ENCODE measurements around the gene C12orf60.

The C12orf60 gene

DNA sequence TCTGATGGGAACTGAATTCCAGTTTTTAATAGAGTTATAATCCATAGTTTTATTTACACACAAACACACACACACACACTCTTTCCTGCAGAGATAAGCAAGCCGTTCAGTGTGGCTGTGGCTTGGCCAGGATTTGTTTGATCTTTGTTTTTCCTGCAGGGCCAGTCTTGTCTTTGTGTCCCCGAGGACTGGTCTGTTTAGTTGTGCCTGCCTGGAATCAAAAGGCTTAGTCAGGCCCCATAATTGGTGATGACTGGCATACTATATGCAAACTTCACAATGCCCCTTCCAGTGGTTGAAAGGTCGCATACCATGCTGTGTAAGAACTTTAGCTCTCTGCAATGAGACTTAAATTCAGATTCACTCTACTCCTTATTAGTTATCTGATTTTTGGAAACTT lies 26.2 kb upstream of the C12orf60 start:
- no peak for DNase-seq (ENCODE audit: low read depth)

DNA sequence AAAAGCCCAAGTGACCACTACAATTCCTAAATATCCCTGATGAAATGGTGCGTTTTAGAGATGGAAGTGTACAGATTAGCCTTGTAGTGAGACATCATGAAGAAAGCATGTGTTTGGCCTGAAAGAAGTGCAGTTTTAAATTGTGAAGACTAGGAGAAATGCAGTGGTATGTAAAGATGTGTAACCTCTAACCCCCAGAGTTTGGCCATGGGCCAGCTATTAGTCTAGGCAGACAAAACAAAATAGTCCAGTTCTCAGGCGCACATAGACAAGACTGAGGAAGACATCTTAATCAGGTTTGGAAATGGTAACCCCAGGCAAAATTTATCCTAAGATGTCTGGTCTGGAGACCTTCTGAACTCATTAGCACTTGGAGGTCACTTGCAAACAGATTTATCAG lies 23.6 kb upstream of the C12orf60 start:
- no peak for DNase-seq (ENCODE audit: low read depth)

DNA sequence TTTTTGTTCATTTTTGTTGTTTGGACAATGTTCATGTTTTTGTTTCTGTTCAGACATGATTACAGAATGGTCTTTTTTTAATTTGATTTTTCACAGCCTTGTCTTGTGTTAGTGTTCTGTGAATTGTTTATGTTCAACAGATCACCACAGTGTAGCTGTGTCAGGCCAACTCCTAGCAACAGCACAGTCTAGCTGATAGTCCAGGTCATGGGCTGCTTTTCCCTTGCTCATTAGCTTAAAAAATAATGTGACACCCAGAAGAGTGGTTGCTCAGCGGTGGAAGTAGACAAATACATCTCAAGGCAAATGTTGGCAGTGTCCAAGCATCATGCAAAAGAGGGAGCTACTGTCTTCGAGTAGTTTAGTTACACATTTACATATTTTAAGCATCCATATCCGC lies 22.6 kb upstream of the C12orf60 start:
- DNase-seq (ENCODE audit: low read depth): no peak

DNA sequence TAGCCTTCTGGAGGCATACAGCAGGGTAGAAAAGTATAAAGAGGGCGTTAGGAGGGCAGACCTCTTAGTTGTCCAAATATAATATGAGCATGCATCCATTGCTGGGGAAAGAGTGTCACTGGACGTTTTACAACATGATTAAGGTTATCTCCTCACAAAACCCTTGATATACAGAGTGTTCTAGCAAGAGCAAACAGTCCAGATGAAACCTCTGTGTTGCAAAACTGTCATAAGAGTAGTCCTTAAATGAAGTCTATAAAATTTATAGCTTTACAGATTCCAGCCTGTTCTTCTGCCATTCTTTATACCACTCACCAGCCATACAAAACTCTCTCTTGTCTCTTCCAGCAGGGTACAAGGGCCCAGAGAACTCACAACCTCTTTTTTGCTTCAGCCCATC lies 21.9 kb upstream of the C12orf60 start:
- DNase-seq (ENCODE audit: low read depth): no peak

DNA sequence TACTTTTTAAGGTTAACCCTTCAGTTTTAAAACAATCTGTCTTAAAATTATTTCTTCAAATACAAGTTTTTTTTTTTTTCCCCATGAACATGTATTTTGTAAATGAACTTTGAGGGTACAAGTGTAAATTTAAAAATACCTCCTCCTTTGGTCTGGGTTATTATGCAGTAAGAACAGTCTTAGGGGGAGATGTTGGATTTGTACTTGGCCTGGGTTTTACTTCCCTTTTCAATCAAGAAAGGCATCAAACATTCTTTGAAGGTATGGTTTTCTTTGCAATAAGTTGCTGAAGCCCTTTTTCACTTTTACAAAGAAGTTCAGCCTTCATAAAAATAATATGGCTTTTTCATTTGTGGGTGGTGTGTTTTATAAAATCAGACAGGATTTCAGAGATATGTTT lies 20.7 kb upstream of the C12orf60 start:
- DNase-seq (ENCODE audit: low read depth): no peak

DNA sequence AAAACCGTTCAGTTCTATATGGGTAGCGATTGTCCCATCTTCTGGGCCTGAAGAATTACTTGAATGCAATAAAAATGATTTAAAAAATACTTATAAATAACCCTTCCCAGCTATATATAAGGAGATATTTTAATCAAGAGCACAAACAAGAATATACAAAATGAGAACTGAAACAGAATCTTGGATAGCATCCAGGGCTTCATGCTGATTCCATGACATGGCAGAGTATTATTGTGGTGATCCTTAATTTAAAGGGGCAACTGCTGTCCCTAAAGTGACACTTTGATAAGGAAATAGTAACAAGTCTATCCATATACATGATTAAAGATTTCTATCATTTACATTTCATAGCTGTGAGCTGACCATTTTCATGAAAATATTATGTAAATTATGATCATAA lies 19.0 kb upstream of the C12orf60 start:
- DNase-seq (ENCODE audit: low read depth): no peak

DNA sequence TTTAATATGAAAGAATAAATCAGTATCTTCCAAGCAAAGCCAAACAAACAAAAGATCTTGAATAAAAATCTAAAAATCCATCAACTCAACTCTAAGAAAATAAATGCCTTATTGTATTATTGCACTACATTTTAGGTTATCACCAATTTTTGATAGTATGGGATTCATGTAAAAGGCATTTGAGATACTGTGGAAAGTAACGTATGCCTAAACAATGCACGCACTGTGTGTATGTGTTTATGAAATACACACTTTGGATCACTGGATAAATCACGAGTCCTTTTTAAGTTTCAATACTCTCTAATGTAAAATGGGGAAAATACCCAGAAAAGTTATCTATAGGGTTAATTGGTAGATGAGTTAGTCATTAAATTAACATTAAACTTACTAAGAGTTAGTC lies 17.9 kb upstream of the C12orf60 start:
- no peak for DNase-seq (ENCODE audit: low read depth)

DNA sequence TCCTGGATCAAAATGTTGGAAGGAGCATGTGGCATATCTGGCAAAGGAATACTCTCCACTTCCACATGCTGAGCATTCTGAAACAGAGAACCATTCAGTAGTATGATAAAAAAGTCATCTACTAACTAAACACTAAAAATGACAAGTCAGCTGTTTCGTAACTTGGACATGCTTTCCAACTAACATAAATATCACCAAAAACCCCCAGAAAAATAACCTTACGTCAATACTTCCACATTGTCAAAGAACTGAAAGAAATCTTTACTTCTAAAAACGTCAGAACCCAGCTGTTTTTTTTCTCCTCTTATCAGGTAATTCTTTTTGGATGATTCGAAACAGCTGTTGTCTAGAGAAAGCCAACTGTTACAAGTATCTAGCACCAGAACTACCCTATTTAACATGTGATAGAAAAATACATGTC lies 8.4 kb upstream of the C12orf60 start:
- no peak for DNase-seq (ENCODE audit: low read depth)

DNA sequence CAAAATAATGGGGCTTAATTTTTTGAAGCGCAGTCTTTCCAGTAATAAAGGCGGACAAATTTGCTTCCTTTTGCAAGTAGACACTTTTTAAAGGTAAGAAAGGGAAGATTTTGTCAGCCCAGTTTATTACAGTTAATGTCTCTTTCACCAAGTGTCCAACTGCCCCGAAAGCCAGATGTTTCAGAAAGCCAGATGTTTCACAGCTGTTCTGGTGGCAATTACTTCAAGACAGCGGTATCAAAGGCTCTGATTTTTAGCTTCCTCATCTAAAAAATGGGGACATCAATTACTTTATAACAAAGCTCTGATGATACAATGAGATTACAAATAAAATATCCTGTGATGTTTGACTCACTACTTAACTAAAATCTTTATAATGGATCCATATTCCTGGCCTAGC lies 1.2 kb upstream of the C12orf60 start:
- no peak for DNase-seq (ENCODE audit: low read depth)

DNA sequence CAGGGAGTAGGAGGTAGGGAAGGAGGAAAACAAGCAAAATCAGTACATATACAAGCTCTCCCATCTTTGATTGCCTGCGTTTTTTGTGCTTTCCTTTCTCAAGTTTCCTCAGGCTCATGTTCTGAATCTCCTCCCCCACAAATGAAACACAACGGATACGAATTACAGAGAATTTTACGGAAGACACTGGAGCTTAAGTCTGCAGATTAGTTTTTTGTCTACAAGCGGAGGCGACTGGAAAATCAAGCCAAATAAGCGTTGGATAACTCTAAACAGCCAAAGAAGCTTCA lies 804 bp upstream of the C12orf60 start:
- DNase-seq (ENCODE audit: low read depth): no peak

DNA sequence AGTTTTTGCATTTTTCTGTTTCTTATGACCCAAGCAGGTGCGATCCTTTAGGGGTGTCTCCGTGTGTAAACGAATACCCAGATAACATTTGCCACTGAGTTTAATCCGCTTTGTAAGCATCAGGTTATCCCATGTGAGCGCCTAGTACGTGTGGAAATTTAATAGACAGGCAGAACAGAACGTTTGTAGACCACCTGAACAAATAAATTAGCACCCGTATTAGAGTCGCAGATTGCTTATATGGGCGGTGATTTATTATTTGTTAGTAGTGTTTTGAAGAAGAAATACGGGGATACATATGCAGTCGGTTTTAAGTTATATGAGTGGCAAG lies 325 bp downstream of the C12orf60 start:
- no peak for DNase-seq (ENCODE audit: low read depth)

DNA sequence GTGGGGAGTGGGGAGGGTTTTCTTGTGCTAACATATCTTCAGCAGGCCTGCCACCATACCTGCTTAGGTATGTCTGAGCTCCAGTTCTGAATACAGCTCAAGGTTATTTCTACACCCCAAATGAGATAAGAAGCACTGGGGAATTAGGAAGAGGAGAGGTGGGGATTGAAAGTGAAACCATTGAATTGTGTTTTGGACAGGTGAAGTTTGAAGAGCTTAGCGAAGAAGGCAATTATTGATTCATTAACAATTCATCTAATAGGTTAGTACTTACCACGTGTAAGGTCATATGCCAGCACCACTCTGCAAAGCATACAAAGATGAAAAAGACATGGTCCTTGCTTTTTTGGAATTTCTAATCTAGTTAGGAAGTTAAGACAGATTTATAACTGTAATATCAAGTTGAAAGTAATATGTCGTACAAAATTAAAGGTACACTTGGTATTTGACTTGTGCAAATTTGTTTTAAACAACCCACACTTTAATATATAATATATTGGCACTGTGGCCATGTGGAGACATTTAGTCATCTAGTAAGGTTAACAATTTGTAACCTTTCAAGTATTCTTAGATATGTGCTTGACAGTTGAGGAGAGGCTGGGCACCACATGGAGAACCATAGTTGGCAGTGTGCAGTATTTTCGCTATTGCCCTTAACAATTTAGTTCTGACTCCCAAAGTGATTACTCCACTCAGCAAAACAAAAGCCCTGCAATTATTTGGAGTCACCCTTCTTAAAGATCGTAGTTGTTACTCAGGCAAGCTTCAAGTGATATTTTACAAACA lies 6.9 kb downstream of the C12orf60 start:
- no peak for DNase-seq (ENCODE audit: low read depth)

DNA sequence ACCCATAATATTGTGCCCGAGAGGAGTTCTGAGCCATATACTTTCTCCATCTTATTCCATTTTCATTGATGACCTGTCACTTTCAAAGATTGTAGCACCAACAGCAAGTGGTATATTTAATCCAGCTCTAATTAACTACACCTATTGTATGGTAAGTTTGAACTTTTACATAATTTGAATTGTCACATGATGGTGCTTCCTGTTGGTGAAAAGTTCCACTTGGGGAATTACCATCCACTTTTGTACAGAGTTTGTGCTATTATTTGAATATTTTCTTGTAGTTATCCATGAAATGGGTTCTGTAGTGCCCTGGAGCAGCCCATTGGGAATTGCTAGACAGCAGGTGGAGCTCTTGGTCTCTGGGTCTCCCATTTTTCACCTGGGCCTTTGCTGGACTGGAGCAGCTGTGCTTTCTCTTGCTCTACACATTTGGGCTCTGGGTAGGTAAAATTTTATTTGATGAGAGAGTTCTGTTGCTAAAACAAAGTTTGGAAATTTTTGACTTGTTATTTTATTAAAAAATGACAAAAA lies 7.5 kb downstream of the C12orf60 start:
- no peak for DNase-seq (ENCODE audit: low read depth)

DNA sequence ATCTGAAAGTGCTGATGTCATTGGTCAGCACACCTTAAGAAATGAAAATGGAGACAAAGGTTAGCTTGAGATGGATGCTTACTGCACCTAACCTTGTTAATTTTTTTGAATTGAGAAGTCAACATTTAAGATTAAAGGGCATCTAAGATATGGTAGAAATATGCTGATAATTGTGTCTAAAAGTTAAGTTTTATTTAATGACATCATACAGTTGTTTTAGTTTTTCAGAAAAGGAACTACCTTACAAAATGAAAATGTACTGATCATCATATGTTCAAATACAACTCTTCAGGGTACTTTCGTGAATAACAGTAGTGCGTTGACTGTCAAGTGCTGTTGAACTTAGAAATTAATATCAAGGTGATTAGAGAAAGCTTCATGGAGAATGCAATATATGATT lies 8.0 kb downstream of the C12orf60 start:
- no peak for DNase-seq (ENCODE audit: low read depth)

DNA sequence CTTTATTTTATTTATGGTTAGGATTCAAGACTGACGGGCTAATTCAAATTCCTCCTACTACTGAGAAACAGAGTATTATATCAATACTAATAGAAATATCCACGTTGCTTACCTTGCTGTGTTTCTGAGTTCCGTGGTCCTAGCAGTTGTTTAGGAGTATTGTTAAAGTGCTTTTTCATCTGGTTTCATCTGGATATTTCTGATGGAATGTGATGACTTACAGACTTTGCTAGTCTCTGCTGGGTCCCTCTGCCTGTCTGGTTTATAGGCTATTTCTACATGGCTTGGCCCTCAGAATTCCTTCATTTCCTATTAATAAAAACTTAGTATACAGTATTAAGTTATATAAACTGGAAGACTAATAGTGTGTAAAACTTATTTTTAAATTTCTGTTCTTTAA lies 10.5 kb downstream of the C12orf60 start, which contains the start of gene SMCO3:
TSS of gene SMCO3 (minus strand) at position 169 of the 400 bp plus-strand sequence. CDS start 7,502 bp downstream, outside the sequence.
- no peak for DNase-seq (ENCODE audit: low read depth)

DNA sequence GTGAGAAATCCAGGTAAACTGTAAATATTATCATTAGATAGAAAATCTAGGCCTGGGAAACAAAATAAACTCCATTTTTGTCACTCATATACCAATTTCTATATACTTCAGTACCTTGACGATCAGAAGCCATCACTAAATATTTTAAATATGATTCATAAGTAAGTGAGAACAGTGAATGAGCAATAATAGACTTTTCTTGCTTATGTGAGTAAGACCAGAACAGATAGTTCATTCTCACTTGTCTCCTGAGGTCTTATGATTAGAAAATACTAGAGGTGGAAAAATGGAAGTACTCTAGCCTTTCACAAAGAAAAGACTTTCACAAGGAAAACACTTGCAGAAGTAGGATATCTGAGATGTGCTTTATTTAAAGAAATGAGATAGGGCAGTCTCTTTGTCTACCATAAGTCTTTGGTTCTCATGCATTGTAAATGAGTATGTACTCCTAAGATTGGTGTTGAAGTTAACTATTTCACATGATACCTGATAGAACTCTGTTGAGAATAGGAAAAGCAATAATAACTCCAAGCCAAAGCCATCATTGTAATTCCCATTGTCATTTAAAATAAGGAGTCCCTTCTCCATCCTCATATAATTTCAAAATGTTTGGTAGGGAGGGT lies 20.7 kb downstream of the C12orf60 start:
- DNase-seq (ENCODE audit: low read depth): no peak

DNA sequence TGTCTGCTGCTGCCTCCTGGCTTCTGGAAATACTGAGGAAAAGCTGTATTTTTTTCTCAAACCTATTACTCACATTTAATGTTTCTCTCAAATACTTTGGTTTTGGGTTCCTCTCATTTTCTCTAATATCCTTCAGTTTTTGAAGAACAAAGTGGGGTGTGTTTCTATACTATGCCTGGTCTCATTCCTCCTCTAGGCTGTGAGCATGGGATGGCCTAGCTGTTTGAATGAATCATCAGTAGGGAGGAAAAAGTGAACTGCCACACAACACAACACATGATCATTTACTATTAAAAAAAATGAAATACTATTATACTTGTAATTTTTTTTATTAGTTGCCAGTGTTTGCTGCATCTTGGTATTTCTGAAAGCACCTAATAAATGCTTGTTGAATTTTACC lies 21.8 kb downstream of the C12orf60 start:
- no peak for DNase-seq (ENCODE audit: low read depth)

DNA sequence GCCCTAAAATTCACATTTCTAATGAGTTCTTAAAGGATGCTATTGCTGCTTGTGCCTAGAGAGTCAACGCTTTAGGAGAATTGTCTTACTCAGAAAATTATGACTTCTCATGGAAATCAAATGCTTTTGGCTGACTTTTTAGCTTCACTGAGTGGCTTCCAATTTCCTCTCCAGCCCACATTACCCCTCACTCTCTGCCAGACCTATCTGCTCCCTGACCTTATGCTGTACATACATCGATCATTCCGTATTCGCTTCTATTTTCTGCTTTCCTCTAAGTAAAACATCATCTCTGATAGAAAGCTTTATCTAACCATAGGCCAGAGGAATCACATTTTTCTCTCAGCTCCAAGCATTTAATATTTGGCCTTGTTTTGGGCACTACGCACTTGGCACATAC lies 23.0 kb downstream of the C12orf60 start:
- no peak for DNase-seq (ENCODE audit: low read depth)

DNA sequence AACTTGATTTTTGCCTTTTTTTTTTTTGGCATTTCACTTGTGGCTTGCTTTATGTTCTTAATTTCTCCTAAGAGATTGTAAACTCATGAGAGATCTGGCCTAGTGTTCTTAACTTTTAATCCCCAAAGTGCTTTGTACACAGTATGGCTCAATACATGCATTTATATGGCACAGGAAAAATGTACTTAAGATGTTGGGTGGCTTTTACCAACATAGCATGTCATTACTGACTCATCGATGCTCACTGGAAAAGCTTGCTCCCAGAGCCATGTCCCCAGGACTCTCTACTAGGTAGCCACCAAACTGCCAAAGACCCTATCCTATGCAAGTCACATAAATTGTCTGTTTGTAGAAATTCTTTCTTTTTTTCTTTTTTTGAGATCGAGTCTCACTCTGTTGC lies 23.6 kb downstream of the C12orf60 start:
- no peak for DNase-seq (ENCODE audit: low read depth)

DNA sequence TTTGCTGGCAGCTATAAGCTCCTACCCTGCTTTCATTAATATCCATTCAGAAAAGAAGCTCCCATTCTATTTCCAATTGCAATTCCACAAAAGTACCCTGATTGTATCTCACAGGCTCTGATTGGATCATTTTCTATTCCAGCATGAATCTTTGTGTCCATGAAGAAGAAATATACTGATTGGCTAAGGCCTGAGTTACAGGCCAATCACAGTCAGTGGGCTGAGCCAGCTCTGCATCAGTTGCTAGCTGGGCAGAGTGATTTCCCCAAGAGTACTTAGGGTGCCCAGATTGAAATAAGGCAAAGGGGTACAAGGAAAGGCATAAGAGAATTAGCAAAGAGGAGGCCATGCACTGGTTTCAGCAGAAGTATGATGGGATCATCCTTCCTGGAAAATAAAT lies 25.4 kb downstream of the C12orf60 start:
- DNase-seq (ENCODE audit: low read depth): no peak

DNA sequence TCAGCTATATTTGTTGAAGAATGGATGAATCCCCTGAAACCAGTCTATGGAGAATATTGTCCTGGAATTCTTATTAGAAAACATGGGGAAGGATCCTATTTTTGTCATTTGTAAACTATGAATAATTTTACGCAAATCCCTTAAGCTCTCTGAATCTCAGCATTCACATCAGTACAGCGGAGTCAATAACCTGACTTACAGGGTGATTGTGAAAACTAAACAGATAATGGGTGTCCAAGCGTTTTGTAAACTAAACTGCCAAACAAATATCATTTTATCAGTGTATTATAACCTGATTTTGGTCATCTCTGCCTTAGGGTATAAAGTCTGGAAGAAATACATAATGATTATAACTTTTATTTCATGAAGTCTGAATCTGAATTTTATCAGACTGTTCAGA lies 29.9 kb downstream of the C12orf60 start:
- no peak for DNase-seq (ENCODE audit: low read depth)

DNA sequence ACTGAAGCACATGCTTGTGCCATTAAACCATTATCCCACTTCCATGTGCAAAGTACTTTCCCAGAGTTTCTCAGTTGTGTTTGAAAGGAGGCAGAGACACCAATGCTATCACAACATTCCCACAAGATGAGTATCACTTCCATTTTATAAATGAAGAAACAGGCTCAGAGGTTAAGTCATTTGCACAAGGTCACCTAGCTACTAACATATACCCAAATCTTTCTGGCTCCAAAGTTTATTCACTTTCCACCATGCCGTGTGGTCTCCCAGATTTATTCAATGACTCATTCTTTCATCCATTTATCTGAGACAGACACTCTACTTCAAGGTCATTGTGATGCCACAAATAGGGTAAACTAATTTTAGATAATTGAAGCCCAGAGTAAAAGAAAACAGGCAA lies 30.5 kb downstream of the C12orf60 start:
- DNase-seq (ENCODE audit: low read depth): no peak

DNA sequence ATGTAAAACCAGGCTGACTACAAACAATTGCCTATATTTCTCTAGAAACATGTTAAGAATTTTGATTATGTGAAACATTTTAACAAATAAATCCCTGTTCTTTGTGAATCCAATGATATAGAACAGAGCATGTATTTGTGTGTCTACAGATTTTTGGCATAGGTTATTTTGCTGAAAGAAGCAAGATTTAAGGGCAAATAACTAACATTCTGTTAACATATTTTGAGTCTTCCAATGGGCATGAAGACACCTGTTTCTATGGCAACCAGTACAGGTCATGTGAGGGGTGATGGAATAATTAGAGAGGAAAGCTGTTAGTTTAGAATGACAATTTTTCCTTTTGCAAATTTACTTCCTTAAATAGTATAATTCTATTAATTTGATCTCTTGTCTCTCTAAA lies 31.0 kb downstream of the C12orf60 start:
- DNase-seq (ENCODE audit: low read depth): no peak
